Medulla oblongata (tissue), 1 donor: ENCODE data around the gene NR5A1.

Experiments used
- DNase-seq: peaks from one replicate; pipeline ENCODE4 v3.0.0-alpha.2; 2015; ENCODE audit errors: extremely low spot score

NR5A1 gene

GRCh38 chr9:124457887-124458431 is 49.2 kb downstream of the NR5A1 start:
- DNase-seq, result no peak

- DNase-seq, result no peak
These were observed 49.9 kb downstream of the NR5A1 start for GRCh38 chr9:124457079-124457886.

GRCh38 chr9:124456341-124457078 is 50.7 kb downstream of the NR5A1 start:
- no peak for DNase-seq

GRCh38 chr9:124455820-124456219 is 51.4 kb downstream of the NR5A1 start:
- no peak for DNase-seq

GRCh38 chr9:124454791-124455443 is 52.3 kb downstream of the NR5A1 start:
- no peak for DNase-seq

GRCh38 chr9:124454296-124454695 is 52.9 kb downstream of the NR5A1 start:
- DNase-seq, result no peak

- no peak for DNase-seq
These were observed 53.5 kb downstream of the NR5A1 start for GRCh38 chr9:124453586-124454191.

- DNase-seq, result no peak
These were observed 54.2 kb downstream of the NR5A1 start for GRCh38 chr9:124452841-124453585.

- DNase-seq, result no peak
These were observed 54.9 kb downstream of the NR5A1 start for GRCh38 chr9:124452326-124452725.

GRCh38 chr9:124450931-124451661 is 56.1 kb downstream of the NR5A1 start:
- DNase-seq, result no peak

GRCh38 chr9:124450241-124450924 is 56.8 kb downstream of the NR5A1 start, which contains the start of gene ADGRD2:
TSS of gene ADGRD2 (plus strand) at chr9:124450451. CDS start at chr9:124451667, 1,216 bp downstream.
- no peak for DNase-seq

- no peak for DNase-seq
These were observed 57.6 kb downstream of the NR5A1 start for GRCh38 chr9:124449381-124450151.

GRCh38 chr9:124448019-124448418 is 59.2 kb downstream of the NR5A1 start:
- DNase-seq, result peak; percentile 48

GRCh38 chr9:124447297-124447661 is 59.9 kb downstream of the NR5A1 start:
- DNase-seq, result no peak

- DNase-seq, result no peak
These were observed 63.0 kb downstream of the NR5A1 start for GRCh38 chr9:124444166-124444565.

- no peak for DNase-seq
These were observed 63.6 kb downstream of the NR5A1 start for GRCh38 chr9:124443625-124444024.

GRCh38 chr9:124442826-124443225 is 64.4 kb downstream of the NR5A1 start:
- no peak for DNase-seq

- no peak for DNase-seq
These were observed 64.8 kb downstream of the NR5A1 start for GRCh38 chr9:124442379-124442778.

GRCh38 chr9:124441291-124441690 is 65.9 kb downstream of the NR5A1 start:
- no peak for DNase-seq
